Peyer's patch (tissue), 4 donors: Measurements from ENCODE around the gene ULBP2. TPM values are rescaled to one million over a fixed set of nuclear protein-coding genes. Genes with fewer than 3 reads are reported as not detected.

Source experiments
- DNase-seq, 3 donors: peaks; one replicate each; pipeline ENCODE4 v3.0.0-alpha.2; 2017 to 2019
- H3K27ac ChIP-seq, 4 donors: fragments of 200-600 bp; sonication (generic); one replicate each; pipeline ENCODE4 v1.5.1; 2016 to 2019
- H3K27me3 ChIP-seq, 2 donors: fragments of 200-600 bp; sonication (generic); one replicate each; pipeline ENCODE4 v1.5.1; 2019
- H3K36me3 ChIP-seq, 3 donors: fragments of 200-600 bp; sonication (generic); one replicate each; pipeline ENCODE4 v1.5.1; 2016 to 2019
- H3K4me1 ChIP-seq, 4 donors: fragments of 200-600 bp; sonication (generic); one replicate each; pipeline ENCODE4 v1.5.1; 2016 to 2019
- H3K4me3 ChIP-seq, 4 donors: fragments of 200-600 bp; sonication (generic); 1 replicate in 3 of 4; 2 replicates in 1 of 4; pipeline ENCODE4 v1.5.1; 2016 to 2019; ENCODE audit warnings: mild to moderate bottlenecking in 1 of 4
- H3K9me3 ChIP-seq, 4 donors: fragments of 200-600 bp; sonication (generic); one replicate each; pipeline ENCODE4 v1.5.1; 2016 to 2019; ENCODE audit warnings: mild to moderate bottlenecking in 1 of 4
- POLR2A ChIP-seq, 2 donors: fragments of 450-650 bp; IDR thresholded peaks; one replicate each; pipeline ENCODE4 v1.5.1; 2017; ENCODE audit warnings: antibody characterized with exemption in 2 of 2, mild to moderate bottlenecking in 2 of 2, moderate library complexity in 2 of 2
- total RNA-seq, 4 donors: library from RNA; depleted of rRNA; stranded (reverse); fragments of >200 nt; gene quantifications; one replicate each; pipeline ENCODE4 v1.1.0, GENCODE V29; 2016
- TF ChIP-seq, protein P1 (sequence below), 6 experiments: fragments of 450-650 bp in 4 of 6; fragments of 200-600 bp in 2 of 6; sonication (generic) in 1 of 6; IDR thresholded peaks; one replicate each; pipeline ENCODE4 v1.5.1; 2017 to 2019; ENCODE audit warnings: antibody characterized with exemption in 6 of 6, mild to moderate bottlenecking in 3 of 6, moderate library complexity in 1 of 6

ULBP2 gene
- total RNA-seq, 4 donors from 2014 or later, result not detected

GRCh38 chr6:149897855-149898744 lies 43.7 kb upstream of the ULBP2 start, which contains the start of gene RAET1E:
Gene RAET1E, minus strand, starts transcription at chr6:149898113. Its CDS starts 7,212 bp downstream, at chr6:149890901.
- Histone ChIP-seq H3K27me3 (no peaks in the 10 kb centered on the region), H3K36me3 (no peaks in the 10 kb centered on the region), H3K4me1 (peaks cover 0 to 31% (median 4%) of the 10 kb centered on the region in 4 donors), H3K27ac (peak within 1 kb of the TSS in 3 of 4 donors; percentile 46 to 66 (median 61)), H3K9me3 (no peaks in the 10 kb centered on the region), H3K4me3 (peak within 1 kb of the TSS in 3 of 4 donors; percentile 4 to 27 (median 13))
- no peak for DNase-seq
- TF ChIP-seq, protein P1, sequence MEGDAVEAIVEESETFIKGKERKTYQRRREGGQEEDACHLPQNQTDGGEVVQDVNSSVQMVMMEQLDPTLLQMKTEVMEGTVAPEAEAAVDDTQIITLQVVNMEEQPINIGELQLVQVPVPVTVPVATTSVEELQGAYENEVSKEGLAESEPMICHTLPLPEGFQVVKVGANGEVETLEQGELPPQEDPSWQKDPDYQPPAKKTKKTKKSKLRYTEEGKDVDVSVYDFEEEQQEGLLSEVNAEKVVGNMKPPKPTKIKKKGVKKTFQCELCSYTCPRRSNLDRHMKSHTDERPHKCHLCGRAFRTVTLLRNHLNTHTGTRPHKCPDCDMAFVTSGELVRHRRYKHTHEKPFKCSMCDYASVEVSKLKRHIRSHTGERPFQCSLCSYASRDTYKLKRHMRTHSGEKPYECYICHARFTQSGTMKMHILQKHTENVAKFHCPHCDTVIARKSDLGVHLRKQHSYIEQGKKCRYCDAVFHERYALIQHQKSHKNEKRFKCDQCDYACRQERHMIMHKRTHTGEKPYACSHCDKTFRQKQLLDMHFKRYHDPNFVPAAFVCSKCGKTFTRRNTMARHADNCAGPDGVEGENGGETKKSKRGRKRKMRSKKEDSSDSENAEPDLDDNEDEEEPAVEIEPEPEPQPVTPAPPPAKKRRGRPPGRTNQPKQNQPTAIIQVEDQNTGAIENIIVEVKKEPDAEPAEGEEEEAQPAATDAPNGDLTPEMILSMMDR (IDR thresholded peaks at IDR 0.05), result no peak
- TF ChIP-seq POLR2A (IDR thresholded peaks at IDR 0.05), result no peak

DNA sequence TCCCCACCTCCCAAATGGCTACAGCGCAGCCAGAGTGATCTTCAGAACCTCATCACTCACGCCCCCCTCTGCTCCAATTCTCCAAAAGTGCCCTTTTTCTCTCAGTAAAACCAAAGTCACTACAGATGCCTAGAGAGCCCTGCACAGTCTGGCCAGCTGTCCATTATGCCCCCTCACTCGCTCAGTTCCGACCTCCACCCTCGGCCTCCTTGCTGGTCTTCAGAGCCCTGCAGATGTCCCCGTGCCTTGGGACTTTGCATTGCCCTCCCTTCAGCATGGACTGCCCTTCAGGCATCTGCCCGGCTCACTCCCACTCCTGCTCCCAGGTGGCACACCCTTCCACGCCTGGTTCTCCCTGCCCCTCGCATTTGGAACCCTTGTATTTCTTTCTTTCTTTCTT lies 42.8 kb upstream of the ULBP2 start:
- H3K27me3 ChIP-seq, result no peaks in the 10 kb centered on the region
- no peaks in the 10 kb centered on the region for H3K36me3 ChIP-seq
- peaks cover 0 to 31% (median 4%) of the 10 kb centered on the region in 4 donors for H3K4me1 ChIP-seq
- H3K27ac ChIP-seq, result no peak overlapping the region
- H3K9me3 ChIP-seq, result no peaks in the 10 kb centered on the region
- TF ChIP-seq, protein P1 (IDR thresholded peaks at IDR 0.05), result no peak
- TF ChIP-seq POLR2A (IDR thresholded peaks at IDR 0.05), result no peak
- no peak overlapping the region for H3K4me3 ChIP-seq
- DNase-seq, result no peak

DNA sequence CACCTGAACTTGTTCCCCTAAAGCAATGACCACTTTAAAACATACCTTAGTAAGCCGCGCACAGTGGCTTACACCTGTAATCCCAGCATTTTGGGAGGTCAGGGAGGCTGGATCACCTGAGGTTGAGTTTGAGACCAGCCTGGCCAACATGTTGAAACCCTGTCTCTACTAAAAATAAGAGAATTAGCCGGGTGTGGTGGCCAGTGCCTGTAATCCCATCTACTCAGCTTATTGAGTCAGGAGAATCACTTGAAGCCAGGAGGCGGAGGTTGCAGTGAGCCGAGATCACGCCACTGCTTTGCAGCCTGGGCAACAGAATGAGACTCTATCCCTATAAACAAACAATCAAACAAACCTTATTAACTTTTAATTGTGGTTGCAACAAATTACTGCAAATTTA lies 42.3 kb upstream of the ULBP2 start:
- H3K9me3 ChIP-seq, result no peaks in the 10 kb centered on the region
- no peaks in the 10 kb centered on the region for H3K27me3 ChIP-seq
- no peak overlapping the region for H3K4me3 ChIP-seq
- H3K4me1 ChIP-seq, result peaks cover 0 to 31% (median 4%) of the 10 kb centered on the region in 4 donors
- TF ChIP-seq, protein P1 (IDR thresholded peaks at IDR 0.05), result no peak
- TF ChIP-seq POLR2A (IDR thresholded peaks at IDR 0.05), result no peak
- H3K36me3 ChIP-seq, result no peaks in the 10 kb centered on the region
- H3K27ac ChIP-seq, result no peak overlapping the region
- no peak for DNase-seq

- no peaks in the 10 kb centered on the region for H3K36me3 ChIP-seq
- TF ChIP-seq, protein P1 (IDR thresholded peaks at IDR 0.05), result no peak
- no peak for TF ChIP-seq POLR2A (IDR thresholded peaks at IDR 0.05)
Measured at GRCh38 chr6:149899926-149900619, 41.7 kb upstream of the ULBP2 start.

DNA sequence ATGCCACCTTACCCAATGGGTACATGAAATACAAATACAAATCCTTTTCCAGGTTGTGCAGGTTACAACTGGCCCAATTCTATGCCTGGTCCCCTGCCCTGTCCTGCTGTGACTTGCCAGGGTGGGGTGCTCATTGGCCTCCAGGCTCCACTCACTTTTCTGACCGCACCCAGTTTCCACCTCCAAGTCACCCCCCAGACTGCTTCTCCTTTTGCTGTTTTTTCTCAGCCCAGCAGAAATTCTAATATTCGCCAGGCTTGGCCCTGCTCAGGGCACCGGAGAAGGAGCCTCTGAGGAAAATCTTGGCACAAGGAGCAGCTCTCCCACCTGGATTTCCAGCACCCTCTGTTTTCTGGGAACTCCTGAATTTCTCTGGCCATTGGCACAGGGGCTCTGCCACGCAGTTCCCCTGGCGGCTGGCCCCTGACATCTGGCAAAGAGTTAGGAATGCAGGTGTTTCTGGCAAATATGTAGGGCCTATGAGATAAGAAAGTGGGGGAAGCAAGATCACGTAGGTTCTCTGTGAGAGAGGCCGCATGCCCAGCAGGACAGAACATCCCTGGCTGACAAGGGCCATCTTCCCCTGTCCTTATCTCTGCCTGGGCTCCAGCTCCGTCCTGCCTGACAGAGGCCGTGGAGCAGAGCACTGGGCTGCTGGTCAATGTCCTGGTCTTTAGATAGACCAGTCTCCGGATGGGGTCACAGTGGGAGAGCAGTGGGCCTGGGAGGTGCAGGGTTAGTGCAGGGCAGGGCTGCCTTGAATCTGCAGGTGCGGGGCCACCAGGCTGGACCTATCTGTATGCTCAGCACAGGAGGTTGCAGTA lies 41.0 kb upstream of the ULBP2 start:
- Histone ChIP-seq H3K36me3 (no peaks in the 10 kb centered on the region), H3K27ac (no peak overlapping the region), H3K4me3 (no peak overlapping the region), H3K27me3 (no peaks in the 10 kb centered on the region), H3K4me1 (peaks cover 0 to 20% (median 2%) of the 10 kb centered on the region in 4 donors), H3K9me3 (peaks cover 0 to 5% (median 0%) of the 10 kb centered on the region in 4 donors)
- TF ChIP-seq, protein P1 (IDR thresholded peaks at IDR 0.05), result no peak
- TF ChIP-seq POLR2A (IDR thresholded peaks at IDR 0.05), result no peak
- DNase-seq, result no peak

More at GRCh38 chr6:149899926-149900619, 41.7 kb upstream of the ULBP2 start:
- no peak overlapping the region for H3K27ac ChIP-seq
- H3K9me3 ChIP-seq, result no peaks in the 10 kb centered on the region
- H3K27me3 ChIP-seq, result no peaks in the 10 kb centered on the region
- peaks cover 0 to 27% (median 3%) of the 10 kb centered on the region in 4 donors for H3K4me1 ChIP-seq
- H3K4me3 ChIP-seq, result no peak overlapping the region
- DNase-seq, result no peak
